ENCODE measurements around the gene TTC9.

The TTC9 gene

GRCh38 chr14:70670992-70671651, 29.4 kb downstream of the TTC9 start:
- Histone ChIP-seq H3K27me3 (ENCODE audit: insufficient read depth, low read length, poor library complexity) (no peaks in the 10 kb centered on the region), H3K23ac (ENCODE audit: low read length) (no peak overlapping the region), H4K5ac (ENCODE audit: low read length) (no peak overlapping the region), H3K18ac (ENCODE audit: low read length) (no peak overlapping the region), H3K4me1 (ENCODE audit: control insufficient read depth, low read depth, low read length) (peaks cover 2% of the 10 kb centered on the region), H3K4me3 (ENCODE audit: low read length) (no peak overlapping the region), H2AK5ac (ENCODE audit: low read length) (no peak overlapping the region), H2BK5ac (ENCODE audit: low read length) (no peak overlapping the region), H2BK15ac (replicated peaks; ENCODE audit: low read depth) (no peak overlapping the region), H3K9ac (ENCODE audit: low read length) (no peak overlapping the region), H3K36me3 (ENCODE audit: control insufficient read depth, insufficient read depth, low read length) (peaks cover 15% of the 10 kb centered on the region), H4K8ac (ENCODE audit: low read depth, low read length) (no peak overlapping the region), H3K4ac (ENCODE audit: low read depth, low read length) (no peak overlapping the region), H3K4me2 (ENCODE audit: low read length) (no peak overlapping the region), H3K27ac (ENCODE audit: low read depth, low read length) (no peak overlapping the region), H3K56ac (ENCODE audit: low read length) (no peak overlapping the region), H2BK120ac (ENCODE audit: low read depth, low read length) (no peak overlapping the region), H3K79me2 (ENCODE audit: control insufficient read depth, insufficient read depth, low read length) (peaks cover 10% of the 10 kb centered on the region), H3K79me1 (ENCODE audit: low read length) (peaks cover 15% of the 10 kb centered on the region)
- no peak for DNase-seq
- WGBS (ENCODE audit: extremely low coverage, insufficient coverage, low lambda C conversion rate) = no CpG with 5 or more reads among the region's 15 CpGs

DNA sequence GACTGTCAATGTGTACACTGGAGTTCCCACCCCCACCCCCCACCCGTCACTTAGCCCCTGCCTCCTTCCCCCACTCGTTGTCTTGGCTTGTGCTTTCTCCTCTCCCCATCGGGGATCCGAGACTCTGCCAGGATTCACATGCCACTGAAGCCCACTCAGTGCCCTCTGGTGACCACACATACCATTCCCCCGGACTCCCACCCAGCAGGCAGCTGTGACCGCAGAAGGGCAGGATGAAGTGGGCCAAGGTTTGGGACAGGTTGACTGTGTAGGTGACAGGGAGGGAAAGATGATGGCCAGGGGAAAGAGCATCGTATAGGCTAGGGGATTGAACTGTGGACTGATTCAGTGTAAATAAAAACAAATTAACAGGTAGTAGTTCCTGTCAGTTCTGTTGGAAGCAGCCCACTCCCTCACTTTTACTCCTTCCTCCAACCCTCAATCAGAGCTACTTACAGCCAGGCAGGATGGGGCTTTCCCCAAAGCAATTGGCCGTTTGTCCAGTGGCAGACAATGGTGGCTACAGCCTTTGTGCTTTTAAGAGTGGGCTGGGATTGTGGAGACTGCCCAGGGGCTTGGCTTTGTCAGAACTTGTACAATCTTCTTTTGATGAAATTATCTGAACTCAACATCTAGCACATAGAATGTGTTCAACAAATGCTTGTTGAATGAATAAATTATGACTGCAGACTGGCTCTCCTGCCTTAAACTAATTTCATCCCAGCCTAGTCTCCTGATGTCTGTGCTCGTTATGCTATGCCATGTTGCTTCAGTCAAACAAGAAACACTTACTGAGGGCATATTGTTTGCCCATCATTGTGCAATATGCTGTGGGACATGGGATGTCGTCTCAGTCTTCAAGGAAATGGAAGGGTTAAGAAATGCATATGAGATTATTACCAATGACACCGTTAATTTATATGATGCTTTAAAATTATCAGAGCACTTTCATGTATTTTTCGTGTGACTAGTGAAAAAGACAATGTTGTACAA, 30.2 kb downstream of the TTC9 start:
- H3K56ac ChIP-seq (ENCODE audit: low read length) = no peak overlapping the region

DNA sequence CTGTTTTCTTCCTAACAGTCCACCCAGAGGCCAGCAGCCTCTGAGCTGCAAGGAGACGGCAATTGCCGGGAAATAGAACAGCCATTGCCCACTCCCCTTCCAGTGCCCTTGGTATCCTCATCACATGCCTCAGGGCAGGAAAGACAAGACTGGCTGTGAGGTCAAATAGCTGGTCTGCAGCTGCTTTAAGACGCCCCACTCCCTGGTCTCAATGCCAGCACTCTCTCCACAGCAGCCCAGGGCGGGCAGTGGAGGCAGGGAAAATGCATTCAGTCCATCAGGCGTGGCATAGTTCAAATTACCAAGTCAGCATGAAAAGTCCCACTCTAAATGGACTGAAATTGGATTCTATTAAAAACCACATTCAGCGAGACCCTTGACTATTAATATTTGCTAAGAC, 35.6 kb downstream of the TTC9 start:
- Histone ChIP-seq H2BK15ac (replicated peaks; ENCODE audit: low read depth) (no peak overlapping the region), H2BK120ac (ENCODE audit: low read depth, low read length) (no peak overlapping the region), H4K8ac (ENCODE audit: low read depth, low read length) (no peak overlapping the region), H3K4me2 (ENCODE audit: low read length) (no peak overlapping the region), H3K9ac (ENCODE audit: low read length) (no peak overlapping the region), H2BK5ac (ENCODE audit: low read length) (no peak overlapping the region), H3K56ac (ENCODE audit: low read length) (no peak overlapping the region), H3K27me3 (ENCODE audit: insufficient read depth, low read length, poor library complexity) (no peaks in the 10 kb centered on the region), H3K79me1 (ENCODE audit: low read length) (no peaks in the 10 kb centered on the region), H3K18ac (ENCODE audit: low read length) (no peak overlapping the region), H3K23ac (ENCODE audit: low read length) (no peak overlapping the region), H3K36me3 (ENCODE audit: control insufficient read depth, insufficient read depth, low read length) (peaks cover 3% of the 10 kb centered on the region), H2AK5ac (ENCODE audit: low read length) (no peak overlapping the region), H3K27ac (ENCODE audit: low read depth, low read length) (no peak overlapping the region), H3K79me2 (ENCODE audit: control insufficient read depth, insufficient read depth, low read length) (no peaks in the 10 kb centered on the region), H4K5ac (ENCODE audit: low read length) (no peak overlapping the region), H3K4me3 (ENCODE audit: low read length) (no peak overlapping the region), H3K4ac (ENCODE audit: low read depth, low read length) (no peak overlapping the region), H3K4me1 (ENCODE audit: control insufficient read depth, low read depth, low read length) (no peaks in the 10 kb centered on the region)
- no peak for DNase-seq
- WGBS (ENCODE audit: extremely low coverage, insufficient coverage, low lambda C conversion rate) = no CpG with 5 or more reads among the region's 6 CpGs

More for the DNA sequence above, 30.2 kb downstream of the TTC9 start:
- no peak overlapping the region for H4K8ac ChIP-seq (ENCODE audit: low read depth, low read length)
- no peaks in the 10 kb centered on the region for H3K4me1 ChIP-seq (ENCODE audit: control insufficient read depth, low read depth, low read length)
- no peak overlapping the region for H4K5ac ChIP-seq (ENCODE audit: low read length)
- no CpG with 5 or more reads among the region's 12 CpGs for WGBS (ENCODE audit: extremely low coverage, insufficient coverage, low lambda C conversion rate)
- peaks cover 4% of the 10 kb centered on the region for H3K79me2 ChIP-seq (ENCODE audit: control insufficient read depth, insufficient read depth, low read length)
- H3K4me2 ChIP-seq (ENCODE audit: low read length) = no peak overlapping the region
- H3K4me3 ChIP-seq (ENCODE audit: low read length) = no peak overlapping the region
- H2BK120ac ChIP-seq (ENCODE audit: low read depth, low read length) = no peak overlapping the region
- H3K36me3 ChIP-seq (ENCODE audit: control insufficient read depth, insufficient read depth, low read length) = peaks cover 15% of the 10 kb centered on the region
- H3K4ac ChIP-seq (ENCODE audit: low read depth, low read length) = no peak overlapping the region
- H3K9ac ChIP-seq (ENCODE audit: low read length) = no peak overlapping the region
- no peak overlapping the region for H2AK5ac ChIP-seq (ENCODE audit: low read length)
- H3K27ac ChIP-seq (ENCODE audit: low read depth, low read length) = no peak overlapping the region
- no peak overlapping the region for H2BK5ac ChIP-seq (ENCODE audit: low read length)
- no peak overlapping the region for H3K18ac ChIP-seq (ENCODE audit: low read length)
- H3K79me1 ChIP-seq (ENCODE audit: low read length) = peaks cover 9% of the 10 kb centered on the region
- no peak for DNase-seq
- no peak overlapping the region for H2BK15ac ChIP-seq (replicated peaks; ENCODE audit: low read depth)
- no peaks in the 10 kb centered on the region for H3K27me3 ChIP-seq (ENCODE audit: insufficient read depth, low read length, poor library complexity)
- no peak overlapping the region for H3K23ac ChIP-seq (ENCODE audit: low read length)

GRCh38 chr14:70680748-70681147, 39.0 kb downstream of the TTC9 start:
- Histone ChIP-seq H3K18ac (ENCODE audit: low read length) (no peak overlapping the region), H4K8ac (ENCODE audit: low read depth, low read length) (no peak overlapping the region), H3K79me2 (ENCODE audit: control insufficient read depth, insufficient read depth, low read length) (no peaks in the 10 kb centered on the region), H3K36me3 (ENCODE audit: control insufficient read depth, insufficient read depth, low read length) (no peaks in the 10 kb centered on the region), H4K5ac (ENCODE audit: low read length) (no peak overlapping the region), H2BK120ac (ENCODE audit: low read depth, low read length) (no peak overlapping the region), H3K79me1 (ENCODE audit: low read length) (no peaks in the 10 kb centered on the region), H2BK5ac (ENCODE audit: low read length) (no peak overlapping the region), H3K56ac (ENCODE audit: low read length) (no peak overlapping the region), H2BK15ac (replicated peaks; ENCODE audit: low read depth) (no peak overlapping the region), H3K4me2 (ENCODE audit: low read length) (no peak overlapping the region), H3K23ac (ENCODE audit: low read length) (no peak overlapping the region), H3K9ac (ENCODE audit: low read length) (no peak overlapping the region), H3K4me3 (ENCODE audit: low read length) (no peak overlapping the region), H3K4me1 (ENCODE audit: control insufficient read depth, low read depth, low read length) (no peaks in the 10 kb centered on the region), H2AK5ac (ENCODE audit: low read length) (no peak overlapping the region), H3K27ac (ENCODE audit: low read depth, low read length) (no peak overlapping the region), H3K27me3 (ENCODE audit: insufficient read depth, low read length, poor library complexity) (no peaks in the 10 kb centered on the region), H3K4ac (ENCODE audit: low read depth, low read length) (no peak overlapping the region)
- no peak for DNase-seq
- WGBS (ENCODE audit: extremely low coverage, insufficient coverage, low lambda C conversion rate) = no CpG with 5 or more reads among the region's 2 CpGs

GRCh38 chr14:70683983-70684382, 42.3 kb downstream of the TTC9 start:
- no peak overlapping the region for H3K56ac ChIP-seq (ENCODE audit: low read length)
- no peak overlapping the region for H3K18ac ChIP-seq (ENCODE audit: low read length)
- no peak overlapping the region for H3K4me3 ChIP-seq (ENCODE audit: low read length)
- no peak overlapping the region for H3K4me2 ChIP-seq (ENCODE audit: low read length)
- H4K5ac ChIP-seq (ENCODE audit: low read length) = no peak overlapping the region
- no peak overlapping the region for H3K9ac ChIP-seq (ENCODE audit: low read length)
- WGBS (ENCODE audit: extremely low coverage, insufficient coverage, low lambda C conversion rate) = no CpG with 5 or more reads among the region's 6 CpGs
- no peak overlapping the region for H2AK5ac ChIP-seq (ENCODE audit: low read length)
- H3K23ac ChIP-seq (ENCODE audit: low read length) = no peak overlapping the region
- no peak overlapping the region for H2BK15ac ChIP-seq (replicated peaks; ENCODE audit: low read depth)
- H3K79me2 ChIP-seq (ENCODE audit: control insufficient read depth, insufficient read depth, low read length) = no peaks in the 10 kb centered on the region
- no peak for DNase-seq
- no peak overlapping the region for H2BK120ac ChIP-seq (ENCODE audit: low read depth, low read length)
- no peaks in the 10 kb centered on the region for H3K27me3 ChIP-seq (ENCODE audit: insufficient read depth, low read length, poor library complexity)
- H3K4ac ChIP-seq (ENCODE audit: low read depth, low read length) = no peak overlapping the region
- no peaks in the 10 kb centered on the region for H3K79me1 ChIP-seq (ENCODE audit: low read length)
- no peaks in the 10 kb centered on the region for H3K36me3 ChIP-seq (ENCODE audit: control insufficient read depth, insufficient read depth, low read length)
- H3K27ac ChIP-seq (ENCODE audit: low read depth, low read length) = no peak overlapping the region
- no peak overlapping the region for H4K8ac ChIP-seq (ENCODE audit: low read depth, low read length)
- H3K4me1 ChIP-seq (ENCODE audit: control insufficient read depth, low read depth, low read length) = no peaks in the 10 kb centered on the region
- H2BK5ac ChIP-seq (ENCODE audit: low read length) = no peak overlapping the region

Data from mesendoderm (in vitro differentiated cells).